H1 (cell line): ENCODE measurements around the gene RBM15B. TPM values are rescaled to one million over a fixed set of nuclear protein-coding genes. Genes with fewer than 3 reads are reported as not detected.

Experiments used
- CTCF ChIA-PET: fragments of 300-600 bp; sonication (Branson Sonifier 250); formaldehyde crosslinking; loops from one replicate; lab custom pipeline; 2021; ENCODE audit not compliant: partially characterized antibody; lab: Charles Lee
- POLR2A ChIA-PET: fragments of 300-600 bp; sonication (Branson Sonifier 250); formaldehyde crosslinking; loops from one replicate; lab custom pipeline; 2021; ENCODE audit warnings: inconsistent platforms; ENCODE audit not compliant: partially characterized antibody; lab: Charles Lee
- DNase-seq, 2 experiments: peaks; one replicate each; pipeline versions ENCODE4 v3.0.0 to v3.0.0-alpha.2; 2010 to 2022; ENCODE audit warnings: low spot score in 2 of 2, low read depth in 1 of 2, mixed read lengths in 1 of 2
- FAIRE-seq: peaks from 2 replicates; lab custom pipeline; 2011; peaks lifted over from hg19 to GRCh38; lab: Jason Lieb, UNC
- H2AFZ ChIP-seq: 2 replicates; pipeline ENCODE4 v1.8.1; 2012; ENCODE audit warnings: low read length, inconsistent platforms
- H2AK5ac ChIP-seq: 2 replicates; pipeline ENCODE4 v1.6.1; 2013; ENCODE audit warnings: low read depth, low read length
- H2BK120ac ChIP-seq: replicated peaks from 2 replicates; pipeline ENCODE3; 2013; ENCODE audit warnings: low read depth, low read length, inconsistent platforms
- H2BK12ac ChIP-seq: 2 replicates; pipeline ENCODE4 v1.6.1; 2013; ENCODE audit warnings: low read depth, low read length
- H2BK15ac ChIP-seq: 2 replicates; pipeline ENCODE4 v1.6.1; 2013; ENCODE audit warnings: low read length
- H2BK20ac ChIP-seq: 2 replicates; pipeline ENCODE4 v1.6.1; 2013; ENCODE audit warnings: low read length
- H2BK5ac ChIP-seq: 2 replicates; pipeline ENCODE4 v1.6.1; 2013; ENCODE audit warnings: low read depth, low read length
- H3K14ac ChIP-seq: 2 replicates; pipeline ENCODE4 v1.6.1; 2013; ENCODE audit warnings: inconsistent platforms; ENCODE audit not compliant: insufficient read length
- H3K18ac ChIP-seq: 2 replicates; pipeline ENCODE4 v1.6.1; 2013; ENCODE audit warnings: low read length; ENCODE audit errors: extremely low read depth
- H3K23ac ChIP-seq: 2 replicates; pipeline ENCODE4 v1.6.1; 2013; ENCODE audit warnings: inconsistent platforms; ENCODE audit not compliant: insufficient read length
- H3K23me2 ChIP-seq: 2 replicates; pipeline ENCODE4 v1.6.1; 2013; ENCODE audit warnings: low read depth, low read length
- H3K27ac ChIP-seq: 2 replicates; pipeline ENCODE4 v1.6.1; 2011; ENCODE audit warnings: low read depth, low read length, inconsistent platforms
- H3K27me3 ChIP-seq, 4 experiments: replicated peaks in 1 of 4; 1 replicate in 1 of 4; 2 replicates in 3 of 4; pipeline versions ENCODE4 v1.6.1 to v1.8.1; 2011 to 2013; ENCODE audit warnings: low read length in 3 of 4, mild to moderate bottlenecking in 3 of 4, inconsistent platforms in 2 of 4, mixed read lengths in 2 of 4, moderate library complexity in 1 of 4; ENCODE audit not compliant: control insufficient read depth in 3 of 4, insufficient read depth in 3 of 4; ENCODE audit errors: extremely low read depth in 1 of 4
- H3K36me3 ChIP-seq, 4 experiments: 2 replicates each; pipeline versions ENCODE4 v1.6.1 to v1.8.1; 2011 to 2013; ENCODE audit warnings: mild to moderate bottlenecking in 4 of 4, low read length in 3 of 4, moderate library complexity in 2 of 4, control low read depth in 1 of 4, inconsistent platforms in 1 of 4; ENCODE audit not compliant: insufficient read depth in 4 of 4, control insufficient read depth in 2 of 4
- H3K4ac ChIP-seq: replicated peaks from 2 replicates; pipeline ENCODE3; 2013; ENCODE audit warnings: low read length, low read depth, mixed read lengths, inconsistent platforms; ENCODE audit not compliant: insufficient read length
- H3K4me1 ChIP-seq, 4 experiments: replicated peaks in 1 of 4; 1 replicate in 1 of 4; 2 replicates in 3 of 4; pipeline versions ENCODE4 v1.6.1 to v1.8.1; 2011 to 2013; ENCODE audit warnings: low read length in 3 of 4, inconsistent platforms in 2 of 4, mixed read lengths in 1 of 4; ENCODE audit not compliant: insufficient read depth in 4 of 4, control insufficient read depth in 3 of 4
- H3K4me2 ChIP-seq, 2 experiments: 2 replicates each; pipeline versions ENCODE4 v1.6.1 to v1.8.1; 2011 to 2013; ENCODE audit warnings: low read depth in 2 of 2, low read length in 2 of 2, control low read depth in 1 of 2, inconsistent platforms in 1 of 2, mild to moderate bottlenecking in 1 of 2; ENCODE audit not compliant: insufficient read depth in 1 of 2
- H3K4me3 ChIP-seq, 4 experiments: fragments of 200-600, 300-600 bp in 1 of 4; sonication (generic), shearing (Covaris generic), sonication (Bioruptor Twin) in 1 of 4; 2 replicates each; pipeline versions ENCODE4 v1.5.1 to v1.8.1; 2011 to 2016; ENCODE audit warnings: low read length in 4 of 4, low read depth in 3 of 4, control low read depth in 2 of 4, inconsistent platforms in 2 of 4, mild to moderate bottlenecking in 2 of 4, mixed read lengths in 1 of 4, moderate library complexity in 1 of 4; ENCODE audit not compliant: insufficient read depth in 2 of 4; ENCODE audit errors: extremely low read depth in 1 of 4
- H3K56ac ChIP-seq: replicated peaks from 2 replicates; pipeline ENCODE3; 2013; ENCODE audit warnings: low read depth, mild to moderate bottlenecking, mixed read lengths, low read length, inconsistent platforms; ENCODE audit not compliant: insufficient read length
- H3K79me1 ChIP-seq: 2 replicates; pipeline ENCODE4 v1.6.1; 2013; ENCODE audit warnings: low read depth, low read length, control low read depth
- H3K79me2 ChIP-seq, 2 experiments: 2 replicates each; pipeline versions ENCODE4 v1.6.1 to v1.8.1; 2012 to 2013; ENCODE audit warnings: low read length in 2 of 2, mild to moderate bottlenecking in 2 of 2, inconsistent platforms in 1 of 2; ENCODE audit not compliant: insufficient read depth in 2 of 2, control insufficient read depth in 1 of 2
- H3K9ac ChIP-seq, 4 experiments: replicated peaks in 1 of 4; 1 replicate in 1 of 4; 2 replicates in 3 of 4; pipeline versions ENCODE4 v1.6.1 to v1.8.1; 2011 to 2013; ENCODE audit warnings: low read depth in 3 of 4, low read length in 3 of 4, control low read depth in 2 of 4, mild to moderate bottlenecking in 2 of 4, moderate library complexity in 2 of 4, inconsistent platforms in 1 of 4; ENCODE audit errors: extremely low read depth in 1 of 4
- H3K9me3 ChIP-seq, 2 experiments: 2 replicates each; pipeline versions ENCODE4 v1.6.1 to v1.8.1; 2012 to 2013; ENCODE audit warnings: mild to moderate bottlenecking in 2 of 2, moderate library complexity in 2 of 2, control low read depth in 1 of 2, inconsistent platforms in 1 of 2, low read depth in 1 of 2, low read length in 1 of 2, mixed read lengths in 1 of 2; ENCODE audit not compliant: insufficient read depth in 2 of 2
- H4K20me1 ChIP-seq, 2 experiments: replicated peaks in 1 of 2; 2 replicates each; pipeline versions ENCODE3 to v1.8.1; 2011 to 2013; ENCODE audit warnings: inconsistent platforms in 2 of 2, low read length in 2 of 2, mild to moderate bottlenecking in 1 of 2; ENCODE audit not compliant: insufficient read depth in 2 of 2, control insufficient read depth in 1 of 2
- H4K5ac ChIP-seq: 2 replicates; pipeline ENCODE4 v1.6.1; 2013; ENCODE audit warnings: low read length, low read depth, mixed read lengths, inconsistent platforms; ENCODE audit not compliant: insufficient read length
- H4K8ac ChIP-seq: 2 replicates; pipeline ENCODE4 v1.8.0; 2013; ENCODE audit warnings: mild to moderate bottlenecking, moderate library complexity, low read length, inconsistent platforms; ENCODE audit not compliant: insufficient read depth; ENCODE audit errors: extremely low read depth
- H4K91ac ChIP-seq: replicated peaks from 2 replicates; pipeline ENCODE3; 2013; ENCODE audit warnings: low read length, mixed read lengths, inconsistent platforms; ENCODE audit not compliant: insufficient read length
- BCL11A ChIP-seq, 2 experiments: IDR thresholded peaks; one replicate each; pipeline ENCODE4 v1.6.1; 2011; ENCODE audit warnings: low read depth in 2 of 2, low read length in 2 of 2, mild to moderate bottlenecking in 2 of 2
- CBX5 ChIP-seq: fragments of 300-800, 300-1000 bp; sonication (generic); IDR thresholded peaks from 2 replicates; pipeline ENCODE4 v1.7.1; 2016; ENCODE audit warnings: antibody characterized with exemption, low read length, low read depth
- CBX8 ChIP-seq: fragments of 300-800, 300-1000 bp; sonication (generic); IDR thresholded peaks from 2 replicates; pipeline ENCODE4 v1.7.1; 2016; ENCODE audit warnings: low read depth, low read length, borderline replicate concordance
- EP300 ChIP-seq, 2 experiments: IDR thresholded peaks; 1 replicate in 1 of 2; 2 replicates in 1 of 2; pipeline ENCODE4 v1.6.1; 2011 to 2012; ENCODE audit warnings: low read depth in 2 of 2, low read length in 2 of 2, mild to moderate bottlenecking in 2 of 2, borderline replicate concordance in 1 of 2, inconsistent platforms in 1 of 2, moderate library complexity in 1 of 2
- EZH2 ChIP-seq: fragments of 200-600 bp; sonication (generic); IDR thresholded peaks from 2 replicates; pipeline ENCODE4 v1.7.1; 2012; ENCODE audit warnings: low read depth, mild to moderate bottlenecking, moderate library complexity, low read length, inconsistent platforms; ENCODE audit not compliant: severe bottlenecking
- HDAC6 ChIP-seq: IDR thresholded peaks from one replicate; pipeline ENCODE4 v1.7.1; 2012; ENCODE audit warnings: low read depth, mild to moderate bottlenecking, inconsistent platforms, low read length, moderate library complexity
- KDM4A ChIP-seq: IDR thresholded peaks from one replicate; pipeline ENCODE4 v1.7.1; 2012; ENCODE audit warnings: low read depth, mild to moderate bottlenecking, moderate library complexity, low read length, inconsistent platforms; ENCODE audit not compliant: severe bottlenecking
- MAX ChIP-seq: IDR thresholded peaks from 2 replicates; pipeline ENCODE4 v1.6.1; 2012; ENCODE audit warnings: inconsistent platforms
- RXRA ChIP-seq: IDR thresholded peaks from 2 replicates; pipeline ENCODE4 v1.6.1; 2011; ENCODE audit warnings: low read depth, mild to moderate bottlenecking, low read length, moderate library complexity; ENCODE audit not compliant: insufficient read depth
- SIRT6 ChIP-seq: IDR thresholded peaks from one replicate; pipeline ENCODE4 v1.7.1; 2012; ENCODE audit warnings: low read length, inconsistent platforms
- SRF ChIP-seq: IDR thresholded peaks from 2 replicates; pipeline ENCODE4 v1.6.1; 2011; ENCODE audit warnings: mild to moderate bottlenecking, low read depth, low read length, moderate library complexity
- TBP ChIP-seq: IDR thresholded peaks from 2 replicates; pipeline ENCODE4 v1.6.1; 2011; ENCODE audit warnings: low read depth, low read length, improper control_type of control experiment
- WGBS, 2 experiments: shearing (Covaris generic) in 1 of 2; methylation state at CpG; one replicate each; pipeline versions ENCODE4 v1.1.6 to v1.1.7; 2013 to 2015; ENCODE audit warnings: low lambda C conversion rate in 2 of 2, mixed read lengths in 2 of 2, inconsistent platforms in 1 of 2, low coverage in 1 of 2, missing lambda C conversion rate in 1 of 2; ENCODE audit not compliant: insufficient replicate concordance in 2 of 2, insufficient coverage in 1 of 2, insufficient read length in 1 of 2; ENCODE audit errors: extremely low coverage in 1 of 2, missing lambda C conversion rate in 1 of 2; 5-methylcytosine and 5-hydroxymethylcytosine counted together
- polyA plus RNA-seq, 7 experiments: library from polyadenylated mRNA; depleted of rRNA in 3 of 7; stranded (reverse) in 5 of 7; unstranded in 2 of 7; fragments of >200 nt in 5 of 7; fragments of 200-250 nt in 2 of 7; gene quantifications; 1 replicate in 5 of 7; 2 replicates in 1 of 7; 4 replicates in 1 of 7; pipeline versions ENCODE4 v1.2.1 to v1.2.3, GENCODE V29; 2011 to 2013; ENCODE audit warnings: missing spikeins in 2 of 7, mixed read lengths in 2 of 7
- total RNA-seq: library from RNA; stranded (reverse); fragmentation: NEBNext Ultra II Directional; extraction: Animal tissue kit (Norgen Biotek cat#: 25700); gene quantifications from 2 replicates; pipeline ENCODE4 v1.2.1, GENCODE V29; 2021

Gene RBM15B
- total and polyA plus RNA-seq, 2 of the 8 experiments (the other 6 are each of a cell fraction or from before 2014, with no cell fraction given): 22.2 to 59.1 TPM

GRCh38 chr3:51382947-51383578 is 8.0 kb upstream of the RBM15B start:
- Histone ChIP-seq H3K9me3 (no peaks in the 10 kb centered on the region), H3K79me1 (no peaks in the 10 kb centered on the region), H3K56ac (no peak overlapping the region), H3K4ac (no peak overlapping the region), H3K23ac (no peak overlapping the region), H3K18ac (no peak overlapping the region), H2BK20ac (no peak overlapping the region), H3K14ac (no peak overlapping the region), H3K4me2 (peak overlapping the region; percentile 72 to 73), H2AK5ac (no peak overlapping the region), H2AFZ (no peak overlapping the region), H2BK12ac (no peak overlapping the region), H3K36me3 (peaks cover 4 to 20% (median 10%) of the 10 kb centered on the region in 4 experiments), H4K8ac (no peak overlapping the region), H3K27ac (no peak overlapping the region), H2BK120ac (no peak overlapping the region), H3K27me3 (no peaks in the 10 kb centered on the region), H4K5ac (no peak overlapping the region), H3K4me3 (peak overlapping the region in 3 of 4 experiments; percentile 73 to 88 (median 88); a peak in 4 of 8 replicates), H3K79me2 (peaks cover 10 to 32% of the 10 kb centered on the region in 2 experiments), H2BK15ac (no peak overlapping the region), H4K20me1 (peaks cover 9 to 13% of the 10 kb centered on the region in 2 experiments), H2BK5ac (no peak overlapping the region), H4K91ac (no peak overlapping the region), H3K23me2 (peaks cover 3% of the 10 kb centered on the region; the same call in 1 of the 2 replicates), H3K9ac (peak overlapping the region in 1 of 4 experiments; percentile 5; a peak in 1 of 7 replicates), H3K4me1 (peaks cover 0 to 18% (median 6%) of the 10 kb centered on the region in 4 experiments)
- FAIRE-seq (no peak), DNase-seq (no peak)
- CTCF ChIA-PET: interaction anchor here (0.5 to 6.8 kb wide), 3 partner anchors 13 to 767 kb away, joined by 4 to 24 read pairs (median 4); no protein-coding TSS in a partner anchor
- 100% methylated on average over 3 of the region's 3 CpGs; no CpG with 5 or more reads in 1 of the 2 experiments for WGBS, 2 experiments
- POLR2A ChIA-PET: interaction anchor here (0.7 to 1.1 kb wide), 4 partner anchors 8 to 53 kb away, joined by 3 to 5 read pairs (median 4); partner anchors contain the start of gene RBM15B
- no peak for TF ChIP-seq EP300 (IDR thresholded peaks at IDR 0.05; ENCODE audit: borderline replicate concordance in 1 of 2, low read depth in 2 of 2, low read length in 2 of 2)
- TF ChIP-seq KDM4A: no peak
- no peak for TF ChIP-seq CBX8
- TF ChIP-seq HDAC6: no peak
- TF ChIP-seq SIRT6: no peak
- no peak for TF ChIP-seq SRF
- TF ChIP-seq MAX: no peak
- no peak for TF ChIP-seq TBP
- TF ChIP-seq CBX5: no peak
- no peak for TF ChIP-seq BCL11A (IDR thresholded peaks at IDR 0.05; ENCODE audit: low read depth in 2 of 2, low read length in 2 of 2)
- no peak for TF ChIP-seq RXRA
- TF ChIP-seq EZH2: no peak
